PC-3 (cell line): ENCODE measurements around the gene SHQ1. TPM values are rescaled to one million over a fixed set of nuclear protein-coding genes. Genes with fewer than 3 reads are reported as not detected.
A peak's percentile ranks its signal among the peaks of the same experiment; 100 is the strongest.

ENCODE experiments used
- ATAC-seq: fragments of 200-7000 bp; cut with Tn5 transposase; 2 replicates; pipeline ENCODE4 v1.9.1; 2020; ENCODE audit warnings: mild to moderate bottlenecking, moderate library complexity
- BruUV-seq: library from RNA; stranded (reverse); fragments of 400-500 nt; replicated peaks from 2 replicates; lab custom pipeline; 2021; lab: Mats Ljungman, UMichigan
- CTCF ChIA-PET: fragments of 300-600 bp; sonication (Branson Sonifier 250); formaldehyde crosslinking; loops from one replicate; lab custom pipeline; 2022; ENCODE audit warnings: antibody characterized with exemption; lab: Charles Lee
- POLR2A ChIA-PET: fragments of 300-600 bp; sonication (Branson Sonifier 250); formaldehyde crosslinking; loops from one replicate; lab custom pipeline; 2022; ENCODE audit warnings: antibody characterized with exemption; ENCODE audit not compliant: unreplicated experiment; lab: Charles Lee
- DNase-seq: peaks from one replicate; pipeline ENCODE4 v3.0.0-alpha.2; 2015
- H2AFZ ChIP-seq: fragments of 300-600 bp; sonication (generic); 2 replicates; pipeline ENCODE4 v1.6.0; 2016; ENCODE audit warnings: antibody characterized with exemption, low read length
- H3F3A ChIP-seq: fragments of 300-600 bp; sonication (generic); one replicate; pipeline ENCODE4 v1.6.0; 2017; ENCODE audit warnings: antibody characterized with exemption, low read length, control low read depth, mild to moderate bottlenecking; ENCODE audit not compliant: unreplicated experiment
- H3K27ac ChIP-seq: fragments of 300-600 bp; sonication (generic); 2 replicates; pipeline ENCODE4 v1.5.1; 2016; ENCODE audit warnings: mild to moderate bottlenecking, low read length
- H3K27me3 ChIP-seq: fragments of 300-600 bp; sonication (generic); 2 replicates; pipeline ENCODE4 v1.6.1; 2016; ENCODE audit warnings: low read length, mixed read lengths
- H3K36me3 ChIP-seq: fragments of 300-600 bp; sonication (generic); 2 replicates; pipeline ENCODE4 v1.6.1; 2016; ENCODE audit warnings: low read depth, mixed run types, low read length, mixed read lengths
- H3K4me1 ChIP-seq: fragments of 300-600 bp; sonication (generic); 2 replicates; pipeline ENCODE4 v1.5.1; 2016; ENCODE audit warnings: low read length; ENCODE audit not compliant: insufficient read depth
- H3K4me2 ChIP-seq: fragments of 300-600 bp; sonication (generic); 2 replicates; pipeline ENCODE4 v1.6.0; 2016; ENCODE audit warnings: low read length
- H3K4me3 ChIP-seq: fragments of 300-600 bp; sonication (generic); 2 replicates; pipeline ENCODE4 v1.5.1; 2016; ENCODE audit warnings: mild to moderate bottlenecking, low read length, mixed read lengths
- H3K79me2 ChIP-seq: fragments of 300-600 bp; sonication (generic); 2 replicates; pipeline ENCODE4 v1.6.1; 2017; ENCODE audit warnings: low read length, mixed read lengths
- H3K9ac ChIP-seq: fragments of 300-600 bp; sonication (generic); 2 replicates; pipeline ENCODE4 v1.6.0; 2016; ENCODE audit warnings: mild to moderate bottlenecking, low read length
- H3K9me2 ChIP-seq: fragments of 300-600 bp; sonication (generic); replicated peaks from 2 replicates; pipeline ENCODE4 v1.6.1; 2016; ENCODE audit warnings: mixed run types, low read length, mixed read lengths
- H3K9me3 ChIP-seq: fragments of 300-600 bp; sonication (generic); 2 replicates; pipeline ENCODE4 v1.6.1; 2016; ENCODE audit warnings: low read length, mixed read lengths
- H4K20me1 ChIP-seq: fragments of 300-600 bp; sonication (generic); 2 replicates; pipeline ENCODE4 v1.6.1; 2016; ENCODE audit warnings: low read length, mixed read lengths
- CTCF ChIP-seq: fragments of 300-600 bp; sonication (generic); conservative IDR thresholded peaks from 2 replicates; pipeline ENCODE4 v1.5.1; 2017; ENCODE audit warnings: antibody characterized with exemption, low read depth, mild to moderate bottlenecking, low read length
- EZH2 ChIP-seq: fragments of 300-600 bp; sonication (generic); IDR thresholded peaks from one replicate; pipeline ENCODE4 v1.6.1; 2017; ENCODE audit warnings: antibody characterized with exemption, mild to moderate bottlenecking, low read length; ENCODE audit not compliant: unreplicated experiment
- EZH2phosphoT487 ChIP-seq: fragments of 300-600 bp; sonication (generic); IDR thresholded peaks from 2 replicates; pipeline ENCODE4 v1.6.1; 2018; ENCODE audit warnings: mild to moderate bottlenecking, antibody characterized with exemption, low read length, borderline replicate concordance
- intact Hi-C: fragments of 100-400 bp; cut with micrococcal nuclease; formaldehyde crosslinking; loops from 2 replicates; pipeline ENCODE4 v1.9.0; 2023
- total RNA-seq: library from RNA; depleted of rRNA; stranded (reverse); fragments of >200 nt; gene quantifications from 2 replicates; pipeline ENCODE4 v1.2.3, GENCODE V29; 2014

SHQ1 gene
- total RNA-seq, 1 experiment from 2014 or later, result 19.6 TPM

GRCh38 chr3:72896996-72897757, 48.9 kb upstream of the SHQ1 start:
- Histone ChIP-seq H3K27me3 (no peaks in the 10 kb centered on the region), H3K4me1 (peaks cover 9% of the 10 kb centered on the region), H2AFZ (no peak overlapping the region), H3K79me2 (no peaks in the 10 kb centered on the region), H3K9me3 (no peaks in the 10 kb centered on the region), H3K4me3 (no peak overlapping the region), H3K27ac (no peak overlapping the region), H3K9ac (no peak overlapping the region), H3F3A (peaks cover 3% of the 10 kb centered on the region), H3K9me2 (no peaks in the 10 kb centered on the region), H4K20me1 (no peaks in the 10 kb centered on the region), H3K4me2 (no peak overlapping the region), H3K36me3 (no peaks in the 10 kb centered on the region)
- DNase-seq (no peak), ATAC-seq (no peak)
- ChIA-PET CTCF (no interaction called here), POLR2A (no interaction called here)
- intact Hi-C loops, result no loop called here
- TF ChIP-seq CTCF (no peak), EZH2 (no peak), EZH2phosphoT487 (no peak)
- BruUV-seq, result no TSS peak

- no peaks in the 10 kb centered on the region for H4K20me1 ChIP-seq
- H3K4me3 ChIP-seq, result no peak overlapping the region
- BruUV-seq, result no TSS peak
- H3K4me2 ChIP-seq, result no peak overlapping the region
- ChIA-PET CTCF (no interaction called here), POLR2A (no interaction called here)
- no peak overlapping the region for H2AFZ ChIP-seq
- peaks cover 29% of the 10 kb centered on the region for H3K4me1 ChIP-seq
- H3K9me3 ChIP-seq, result no peaks in the 10 kb centered on the region
- H3K27ac ChIP-seq, result no peak overlapping the region
- H3F3A ChIP-seq, result peaks cover 4% of the 10 kb centered on the region
- H3K27me3 ChIP-seq, result no peaks in the 10 kb centered on the region
- no peak overlapping the region for H3K9ac ChIP-seq
- ATAC-seq (no peak), DNase-seq (no peak)
- TF ChIP-seq EZH2phosphoT487, result no peak
- no peak for TF ChIP-seq CTCF
- TF ChIP-seq EZH2, result no peak
- H3K36me3 ChIP-seq, result no peaks in the 10 kb centered on the region
- H3K79me2 ChIP-seq, result no peaks in the 10 kb centered on the region
- intact Hi-C loops, result no loop called here
- H3K9me2 ChIP-seq, result no peaks in the 10 kb centered on the region
Measured at GRCh38 chr3:72894976-72895552, 46.8 kb upstream of the SHQ1 start.

GRCh38 chr3:72892870-72893269, 44.6 kb upstream of the SHQ1 start:
- H3K9ac ChIP-seq, result no peak overlapping the region
- H3K4me2 ChIP-seq, result peak overlapping the region; percentile 55; the same call in 1 of the 2 replicates
- BruUV-seq, result no TSS peak
- no peak for ATAC-seq
- DNase-seq, result no peak
- no peak overlapping the region for H3K27ac ChIP-seq
- no peaks in the 10 kb centered on the region for H3K36me3 ChIP-seq
- H3K9me2 ChIP-seq, result no peaks in the 10 kb centered on the region
- H3K4me1 ChIP-seq, result peaks cover 36% of the 10 kb centered on the region
- ChIA-PET POLR2A (no interaction called here), CTCF (no interaction called here)
- no peak overlapping the region for H3K4me3 ChIP-seq
- peak overlapping the region; percentile 20 for H2AFZ ChIP-seq
- no peaks in the 10 kb centered on the region for H3K27me3 ChIP-seq
- no peaks in the 10 kb centered on the region for H3K9me3 ChIP-seq
- intact Hi-C loops, result no loop called here
- no peaks in the 10 kb centered on the region for H3K79me2 ChIP-seq
- peak; percentile 59 for TF ChIP-seq CTCF
- no peak for TF ChIP-seq EZH2phosphoT487
- TF ChIP-seq EZH2, result no peak
- no peaks in the 10 kb centered on the region for H4K20me1 ChIP-seq
- peaks cover 4% of the 10 kb centered on the region for H3F3A ChIP-seq
